Liver (tissue), 9 donors: Measurements from ENCODE around the gene EHMT1. TPM values are rescaled to one million over a fixed set of nuclear protein-coding genes. Genes with fewer than 3 reads are reported as not detected.
"Not testable (repeated sequence)": the region's sequence is repeated elsewhere in the genome, so short reads cannot be mapped to it uniquely, and the experiment has no call there.

ENCODE experiments used
- DNase-seq: peaks from one replicate; pipeline ENCODE4 v3.0.0-alpha.2; 2017; ENCODE audit warnings: low spot score
- H3K27ac ChIP-seq, 2 donors: one replicate each; pipeline ENCODE4 v1.7.0; 2013; ENCODE audit warnings: inconsistent platforms in 2 of 2, low read length in 2 of 2, control low read depth in 1 of 2, low read depth in 1 of 2, mild to moderate bottlenecking in 1 of 2
- H3K27me3 ChIP-seq, 4 donors: one replicate each; pipeline versions ENCODE4 v1.6.1 to v1.7.0; 2013; ENCODE audit warnings: low read length in 3 of 4, inconsistent platforms in 1 of 4, mild to moderate bottlenecking in 1 of 4, moderate library complexity in 1 of 4; ENCODE audit not compliant: control insufficient read depth in 4 of 4, insufficient read depth in 4 of 4
- H3K36me3 ChIP-seq, 4 donors: one replicate each; pipeline versions ENCODE4 v1.6.1 to v1.7.0; 2013; ENCODE audit warnings: low read length in 3 of 4, mild to moderate bottlenecking in 3 of 4, low read depth in 1 of 4, moderate library complexity in 1 of 4; ENCODE audit not compliant: control insufficient read depth in 4 of 4, insufficient read depth in 3 of 4
- H3K4me1 ChIP-seq, 4 donors: one replicate each; pipeline versions ENCODE4 v1.6.1 to v1.7.0; 2013; ENCODE audit warnings: low read length in 3 of 4, mild to moderate bottlenecking in 3 of 4, moderate library complexity in 1 of 4; ENCODE audit not compliant: control insufficient read depth in 4 of 4, insufficient read depth in 4 of 4
- H3K4me3 ChIP-seq, 3 donors: one replicate each; pipeline versions ENCODE4 v1.6.1 to v1.7.0; 2013; ENCODE audit warnings: low read length in 3 of 3, control low read depth in 1 of 3, low read depth in 1 of 3, mild to moderate bottlenecking in 1 of 3
- H3K9ac ChIP-seq, 2 donors: one replicate each; pipeline ENCODE4 v1.7.0; 2013; ENCODE audit warnings: low read length in 2 of 2, mild to moderate bottlenecking in 2 of 2, moderate library complexity in 2 of 2, control low read depth in 1 of 2, low read depth in 1 of 2
- H3K9me3 ChIP-seq, 4 donors: one replicate each; pipeline versions ENCODE4 v1.6.1 to v1.7.0; 2013; ENCODE audit warnings: low read length in 3 of 4; ENCODE audit not compliant: control insufficient read depth in 4 of 4
- EGR1 ChIP-seq, 2 donors: IDR thresholded peaks; 2 replicates each; pipeline ENCODE4 v1.6.1; 2016 to 2018; ENCODE audit warnings: antibody characterized with exemption in 2 of 2, low read depth in 2 of 2
- FOXA1 ChIP-seq: IDR thresholded peaks from 2 replicates; pipeline ENCODE4 v1.6.1; 2016; ENCODE audit warnings: antibody characterized with exemption
- FOXA2 ChIP-seq: IDR thresholded peaks from 2 replicates; pipeline ENCODE4 v1.6.1; 2016; ENCODE audit warnings: antibody characterized with exemption
- GABPA ChIP-seq, 2 donors: IDR thresholded peaks in 1 of 2; conservative IDR thresholded peaks in 1 of 2; 2 replicates each; pipeline ENCODE4 v1.6.1; 2016; ENCODE audit warnings: antibody characterized with exemption in 2 of 2, mild to moderate bottlenecking in 1 of 2, moderate library complexity in 1 of 2
- HNF4A ChIP-seq, 2 donors: conservative IDR thresholded peaks; 2 replicates each; pipeline ENCODE4 v1.6.1; 2016; ENCODE audit warnings: antibody characterized with exemption in 2 of 2, mild to moderate bottlenecking in 2 of 2
- HNF4G ChIP-seq: IDR thresholded peaks from 2 replicates; pipeline ENCODE4 v1.6.1; 2016; ENCODE audit warnings: antibody characterized with exemption
- JUND ChIP-seq, 2 donors: IDR thresholded peaks; 2 replicates each; pipeline ENCODE4 v1.6.1; 2016; ENCODE audit warnings: antibody characterized with exemption in 2 of 2
- RAD21 ChIP-seq, 2 donors: IDR thresholded peaks; 2 replicates each; pipeline ENCODE4 v1.6.1; 2016; ENCODE audit warnings: antibody characterized with exemption in 2 of 2, mild to moderate bottlenecking in 2 of 2
- SP1 ChIP-seq: IDR thresholded peaks from 2 replicates; pipeline ENCODE4 v1.6.1; 2018; ENCODE audit warnings: antibody characterized with exemption, mild to moderate bottlenecking
- TAF1 ChIP-seq: conservative IDR thresholded peaks from 2 replicates; pipeline ENCODE4 v1.6.1; 2016; ENCODE audit warnings: antibody characterized with exemption, mild to moderate bottlenecking
- YY1 ChIP-seq: IDR thresholded peaks from 2 replicates; pipeline ENCODE4 v1.6.1; 2016; ENCODE audit warnings: antibody characterized with exemption, mild to moderate bottlenecking
- whole genome bisulfite sequencing: extraction: QIAGEN DNeasy Blood & Tissue Kit; methylation state at CpG from one replicate; pipeline ENCODE4 v1.1.7; 2013; 5-methylcytosine and 5-hydroxymethylcytosine counted together
- polyA plus RNA-seq, 2 donors: library from polyadenylated mRNA; stranded (reverse) in 1 of 2; unstranded in 1 of 2; fragments of 200-250 nt in 1 of 2; fragments of >200 nt in 1 of 2; fragmentation: Nextera tagmentation in 1 of 2; extraction: Ambion mirVana in 1 of 2; gene quantifications; one replicate each; pipeline versions ENCODE4 v1.2.1 to v1.2.3, GENCODE V29; 2013 to 2015
- total RNA-seq, 2 donors: library from RNA; depleted of rRNA; stranded (reverse); fragments of >200 nt; gene quantifications; one replicate each; pipeline ENCODE4 v1.2.3, GENCODE V29; 2014
- TF ChIP-seq, protein P1 (sequence below): IDR thresholded peaks from 2 replicates; pipeline ENCODE4 v1.6.1; 2016; ENCODE audit warnings: antibody characterized with exemption
- TF ChIP-seq, protein P2 (sequence below): fragments of 150-350 bp; IDR thresholded peaks from 2 replicates; pipeline ENCODE4 v1.5.1; 2017; ENCODE audit warnings: improper control_type of control experiment, low read depth, low read length; ENCODE audit not compliant: missing input control
- TF ChIP-seq, protein P3 (sequence below): IDR thresholded peaks from 2 replicates; pipeline ENCODE4 v1.6.1; 2016; ENCODE audit warnings: antibody characterized with exemption
- TF ChIP-seq, protein P4 (sequence below): IDR thresholded peaks from 2 replicates; pipeline ENCODE4 v1.6.1; 2016; ENCODE audit warnings: antibody characterized with exemption
- donor health status: healthy.
- donor health status: healthy.
- donor health status: healthy.
- donor health status: healthy.
- donor health status: healthy.

The EHMT1 gene
- total and polyA plus RNA-seq, 4 donors = 16.1 to 48.2 (median 27.3) TPM

- H3K9ac ChIP-seq = peak overlapping the region in 1 of 2 donors; percentile 21
- no peak for DNase-seq
- H3K27me3 ChIP-seq = no peaks in the 10 kb centered on the region
- peaks cover 0 to 3% (median 0%) of the 10 kb centered on the region in 4 donors for H3K36me3 ChIP-seq
- WGBS = 63% methylated on average over 6 of the region's 6 CpGs
- H3K9me3 ChIP-seq = no peaks in the 10 kb centered on the region
- TF ChIP-seq EGR1 (IDR thresholded peaks at IDR 0.05; ENCODE audit: low read depth in 2 of 2) (no peak), FOXA2 (no peak), SP1 (no peak), HNF4G (no peak), HNF4A (conservative IDR thresholded peaks at IDR 0.05) (peak; percentile 13 to 18), RAD21 (IDR thresholded peaks at IDR 0.05) (no peak), TAF1 (no peak), FOXA1 (no peak), YY1 (no peak), JUND (IDR thresholded peaks at IDR 0.05) (no peak), GABPA (IDR thresholded peaks at IDR 0.05 in 1 of 2, conservative IDR thresholded peaks at IDR 0.05 in 1 of 2) (no peak)
- TF ChIP-seq, protein P1, sequence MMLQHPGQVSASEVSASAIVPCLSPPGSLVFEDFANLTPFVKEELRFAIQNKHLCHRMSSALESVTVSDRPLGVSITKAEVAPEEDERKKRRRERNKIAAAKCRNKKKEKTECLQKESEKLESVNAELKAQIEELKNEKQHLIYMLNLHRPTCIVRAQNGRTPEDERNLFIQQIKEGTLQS = no peak
- TF ChIP-seq, protein P2, sequence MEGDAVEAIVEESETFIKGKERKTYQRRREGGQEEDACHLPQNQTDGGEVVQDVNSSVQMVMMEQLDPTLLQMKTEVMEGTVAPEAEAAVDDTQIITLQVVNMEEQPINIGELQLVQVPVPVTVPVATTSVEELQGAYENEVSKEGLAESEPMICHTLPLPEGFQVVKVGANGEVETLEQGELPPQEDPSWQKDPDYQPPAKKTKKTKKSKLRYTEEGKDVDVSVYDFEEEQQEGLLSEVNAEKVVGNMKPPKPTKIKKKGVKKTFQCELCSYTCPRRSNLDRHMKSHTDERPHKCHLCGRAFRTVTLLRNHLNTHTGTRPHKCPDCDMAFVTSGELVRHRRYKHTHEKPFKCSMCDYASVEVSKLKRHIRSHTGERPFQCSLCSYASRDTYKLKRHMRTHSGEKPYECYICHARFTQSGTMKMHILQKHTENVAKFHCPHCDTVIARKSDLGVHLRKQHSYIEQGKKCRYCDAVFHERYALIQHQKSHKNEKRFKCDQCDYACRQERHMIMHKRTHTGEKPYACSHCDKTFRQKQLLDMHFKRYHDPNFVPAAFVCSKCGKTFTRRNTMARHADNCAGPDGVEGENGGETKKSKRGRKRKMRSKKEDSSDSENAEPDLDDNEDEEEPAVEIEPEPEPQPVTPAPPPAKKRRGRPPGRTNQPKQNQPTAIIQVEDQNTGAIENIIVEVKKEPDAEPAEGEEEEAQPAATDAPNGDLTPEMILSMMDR = peak; percentile 30
- TF ChIP-seq, protein P3, sequence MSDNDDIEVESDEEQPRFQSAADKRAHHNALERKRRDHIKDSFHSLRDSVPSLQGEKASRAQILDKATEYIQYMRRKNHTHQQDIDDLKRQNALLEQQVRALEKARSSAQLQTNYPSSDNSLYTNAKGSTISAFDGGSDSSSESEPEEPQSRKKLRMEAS = no peak
- TF ChIP-seq, protein P4, sequence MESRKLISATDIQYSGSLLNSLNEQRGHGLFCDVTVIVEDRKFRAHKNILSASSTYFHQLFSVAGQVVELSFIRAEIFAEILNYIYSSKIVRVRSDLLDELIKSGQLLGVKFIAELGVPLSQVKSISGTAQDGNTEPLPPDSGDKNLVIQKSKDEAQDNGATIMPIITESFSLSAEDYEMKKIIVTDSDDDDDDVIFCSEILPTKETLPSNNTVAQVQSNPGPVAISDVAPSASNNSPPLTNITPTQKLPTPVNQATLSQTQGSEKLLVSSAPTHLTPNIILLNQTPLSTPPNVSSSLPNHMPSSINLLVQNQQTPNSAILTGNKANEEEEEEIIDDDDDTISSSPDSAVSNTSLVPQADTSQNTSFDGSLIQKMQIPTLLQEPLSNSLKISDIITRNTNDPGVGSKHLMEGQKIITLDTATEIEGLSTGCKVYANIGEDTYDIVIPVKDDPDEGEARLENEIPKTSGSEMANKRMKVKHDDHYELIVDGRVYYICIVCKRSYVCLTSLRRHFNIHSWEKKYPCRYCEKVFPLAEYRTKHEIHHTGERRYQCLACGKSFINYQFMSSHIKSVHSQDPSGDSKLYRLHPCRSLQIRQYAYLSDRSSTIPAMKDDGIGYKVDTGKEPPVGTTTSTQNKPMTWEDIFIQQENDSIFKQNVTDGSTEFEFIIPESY = no peak
- peaks cover 8 to 36% (median 31%) of the 10 kb centered on the region in 4 donors for H3K4me1 ChIP-seq
- no peak overlapping the region for H3K27ac ChIP-seq
- H3K4me3 ChIP-seq = no peak overlapping the region
Observed at GRCh38 chr9:137621131-137621757, 2.4 kb downstream of the EHMT1 start.

DNA sequence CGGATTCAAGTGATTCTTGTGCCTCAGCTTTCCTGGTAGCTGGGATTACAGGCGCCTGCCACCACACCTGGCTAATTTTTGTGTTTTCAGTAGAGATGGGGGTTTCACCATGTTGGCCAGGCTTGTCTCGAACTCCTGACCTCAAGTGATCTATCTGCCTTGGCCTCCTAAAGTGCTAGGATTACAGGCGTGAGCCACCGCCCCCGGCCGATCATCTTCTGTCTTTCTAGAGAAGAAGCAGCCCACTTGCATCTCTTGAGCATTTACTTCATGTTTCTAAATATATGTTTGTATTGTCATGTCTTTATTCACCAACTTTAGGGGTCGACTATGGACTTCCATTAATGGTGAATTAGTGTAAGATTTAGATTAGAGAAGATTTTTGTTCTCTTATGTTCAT lies 3.4 kb downstream of the EHMT1 start:
- WGBS = 86% methylated on average over 8 of the region's 8 CpGs

GRCh38 chr9:137626464-137626863 lies 7.7 kb downstream of the EHMT1 start:
- no peaks in the 10 kb centered on the region for H3K27me3 ChIP-seq
- WGBS = 81% methylated on average over 4 of the region's 4 CpGs
- peaks cover 2 to 26% (median 20%) of the 10 kb centered on the region in 4 donors for H3K4me1 ChIP-seq
- no peak for TF ChIP-seq GABPA (IDR thresholded peaks at IDR 0.05 in 1 of 2, conservative IDR thresholded peaks at IDR 0.05 in 1 of 2)
- H3K9me3 ChIP-seq = no peaks in the 10 kb centered on the region
- no peak overlapping the region for H3K4me3 ChIP-seq
- no peaks in the 10 kb centered on the region for H3K36me3 ChIP-seq
- no peak overlapping the region for H3K27ac ChIP-seq
- H3K9ac ChIP-seq = no peak overlapping the region
- no peak for DNase-seq

More for the DNA sequence above, 3.4 kb downstream of the EHMT1 start:
- DNase-seq, H3K4me3 ChIP-seq, H3K9ac ChIP-seq, H3K36me3 ChIP-seq, H3K27me3 ChIP-seq, H3K27ac ChIP-seq, H3K9me3 ChIP-seq: not testable (repeated sequence)
- peaks cover 8 to 30% (median 27%) of the 10 kb centered on the region in 4 donors for H3K4me1 ChIP-seq

DNA sequence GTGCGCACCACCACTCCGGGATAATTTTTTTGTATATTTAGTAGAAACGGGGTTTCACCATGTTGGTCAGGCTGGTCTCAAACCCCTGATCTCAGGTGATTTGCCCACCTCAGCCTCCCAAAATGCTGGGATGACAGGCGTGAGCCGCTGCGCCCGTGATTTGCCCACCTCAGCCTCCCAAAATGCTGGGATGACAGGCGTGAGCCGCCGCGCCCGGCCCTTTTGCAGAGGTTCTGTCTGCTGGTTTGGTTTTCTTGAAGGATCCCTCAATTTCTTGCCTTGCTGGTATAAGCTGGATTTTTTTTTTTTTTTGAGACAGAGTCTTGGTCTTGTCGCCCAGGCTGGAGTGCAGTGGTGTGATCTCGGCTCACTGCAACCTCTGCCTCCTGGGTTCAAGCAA lies 8.6 kb downstream of the EHMT1 start:
- not testable (repeated sequence) for H3K9me3 ChIP-seq, H3K36me3 ChIP-seq, DNase-seq, H3K27me3 ChIP-seq, H3K4me3 ChIP-seq, H3K9ac ChIP-seq, H3K27ac ChIP-seq
- 97% methylated on average over 14 of the region's 14 CpGs for WGBS
- H3K4me1 ChIP-seq = peaks cover 2 to 34% (median 28%) of the 10 kb centered on the region in 4 donors
